Measurements from ENCODE around the gene RAB11A.

Gene RAB11A
- long read RNA-seq, full-length matches to known transcripts: 193 of 215 reads
- long read RNA-seq, partial matches to known transcripts: 3 of 215 reads
- long read RNA-seq, other reads (novel, unspliced or antisense): 19 of 215 reads

DNA sequence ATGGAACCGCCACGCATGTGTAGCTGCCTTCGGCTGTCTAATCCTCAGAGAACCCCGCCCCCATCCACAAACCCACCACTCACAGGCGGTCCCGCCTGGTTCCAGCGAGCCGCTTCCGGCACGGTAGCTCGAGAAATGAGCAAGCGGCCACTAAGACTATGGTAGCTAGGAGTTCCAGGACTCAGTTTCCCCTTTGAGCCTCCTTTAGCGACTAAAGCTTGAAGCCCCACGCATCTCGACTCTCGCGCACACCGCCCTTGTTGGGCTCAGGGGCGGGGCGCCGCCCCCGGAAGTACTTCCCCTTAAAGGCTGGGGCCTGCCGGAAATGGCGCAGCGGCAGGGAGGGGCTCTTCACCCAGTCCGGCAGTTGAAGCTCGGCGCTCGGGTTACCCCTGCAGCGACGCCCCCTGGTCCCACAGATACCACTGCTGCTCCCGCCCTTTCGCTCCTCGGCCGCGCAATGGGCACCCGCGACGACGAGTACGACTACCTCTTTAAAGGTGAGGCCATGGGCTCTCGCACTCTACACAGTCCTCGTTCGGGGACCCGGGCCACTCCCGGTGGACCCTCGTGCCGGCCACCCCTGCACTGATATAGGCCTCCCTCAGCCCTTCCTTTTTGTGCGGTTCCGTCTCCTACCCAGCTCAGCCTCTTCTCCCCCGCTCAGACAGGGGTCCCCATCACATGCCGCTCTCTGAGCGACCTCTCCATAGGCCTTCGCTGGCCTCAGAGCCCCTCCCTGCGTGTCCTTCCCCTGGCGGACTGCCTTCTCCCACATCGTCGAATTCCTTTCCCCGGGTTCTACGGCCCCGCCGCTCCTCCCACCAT is at the start of gene RAB11A:
RAB11A (plus strand) TSS at position 366 of the 828 bp plus-strand sequence; CDS start at position 461, 95 bp downstream.
- Histone ChIP-seq H3K4me3 (replicated peaks; ENCODE audit: insufficient read depth, low read length) (peak within 1 kb of the TSS; percentile 83), H3K27ac (replicated peaks) (peak within 1 kb of the TSS; percentile 85), H3K27me3 (ENCODE audit: insufficient read depth, poor library complexity, severe bottlenecking) (no peaks in the 10 kb centered on the region)
- TF ChIP-seq, protein P1, sequence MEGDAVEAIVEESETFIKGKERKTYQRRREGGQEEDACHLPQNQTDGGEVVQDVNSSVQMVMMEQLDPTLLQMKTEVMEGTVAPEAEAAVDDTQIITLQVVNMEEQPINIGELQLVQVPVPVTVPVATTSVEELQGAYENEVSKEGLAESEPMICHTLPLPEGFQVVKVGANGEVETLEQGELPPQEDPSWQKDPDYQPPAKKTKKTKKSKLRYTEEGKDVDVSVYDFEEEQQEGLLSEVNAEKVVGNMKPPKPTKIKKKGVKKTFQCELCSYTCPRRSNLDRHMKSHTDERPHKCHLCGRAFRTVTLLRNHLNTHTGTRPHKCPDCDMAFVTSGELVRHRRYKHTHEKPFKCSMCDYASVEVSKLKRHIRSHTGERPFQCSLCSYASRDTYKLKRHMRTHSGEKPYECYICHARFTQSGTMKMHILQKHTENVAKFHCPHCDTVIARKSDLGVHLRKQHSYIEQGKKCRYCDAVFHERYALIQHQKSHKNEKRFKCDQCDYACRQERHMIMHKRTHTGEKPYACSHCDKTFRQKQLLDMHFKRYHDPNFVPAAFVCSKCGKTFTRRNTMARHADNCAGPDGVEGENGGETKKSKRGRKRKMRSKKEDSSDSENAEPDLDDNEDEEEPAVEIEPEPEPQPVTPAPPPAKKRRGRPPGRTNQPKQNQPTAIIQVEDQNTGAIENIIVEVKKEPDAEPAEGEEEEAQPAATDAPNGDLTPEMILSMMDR (IDR thresholded peaks at IDR 0.05; ENCODE audit: insufficient read depth, low read length): no peak
- TF ChIP-seq GABPA (IDR thresholded peaks at IDR 0.05; ENCODE audit: low read depth): peak; percentile 96
- peak; percentile 96 for TF ChIP-seq POLR2AphosphoS5 (IDR thresholded peaks at IDR 0.05; ENCODE audit: low read depth)
- TF ChIP-seq, protein P2, sequence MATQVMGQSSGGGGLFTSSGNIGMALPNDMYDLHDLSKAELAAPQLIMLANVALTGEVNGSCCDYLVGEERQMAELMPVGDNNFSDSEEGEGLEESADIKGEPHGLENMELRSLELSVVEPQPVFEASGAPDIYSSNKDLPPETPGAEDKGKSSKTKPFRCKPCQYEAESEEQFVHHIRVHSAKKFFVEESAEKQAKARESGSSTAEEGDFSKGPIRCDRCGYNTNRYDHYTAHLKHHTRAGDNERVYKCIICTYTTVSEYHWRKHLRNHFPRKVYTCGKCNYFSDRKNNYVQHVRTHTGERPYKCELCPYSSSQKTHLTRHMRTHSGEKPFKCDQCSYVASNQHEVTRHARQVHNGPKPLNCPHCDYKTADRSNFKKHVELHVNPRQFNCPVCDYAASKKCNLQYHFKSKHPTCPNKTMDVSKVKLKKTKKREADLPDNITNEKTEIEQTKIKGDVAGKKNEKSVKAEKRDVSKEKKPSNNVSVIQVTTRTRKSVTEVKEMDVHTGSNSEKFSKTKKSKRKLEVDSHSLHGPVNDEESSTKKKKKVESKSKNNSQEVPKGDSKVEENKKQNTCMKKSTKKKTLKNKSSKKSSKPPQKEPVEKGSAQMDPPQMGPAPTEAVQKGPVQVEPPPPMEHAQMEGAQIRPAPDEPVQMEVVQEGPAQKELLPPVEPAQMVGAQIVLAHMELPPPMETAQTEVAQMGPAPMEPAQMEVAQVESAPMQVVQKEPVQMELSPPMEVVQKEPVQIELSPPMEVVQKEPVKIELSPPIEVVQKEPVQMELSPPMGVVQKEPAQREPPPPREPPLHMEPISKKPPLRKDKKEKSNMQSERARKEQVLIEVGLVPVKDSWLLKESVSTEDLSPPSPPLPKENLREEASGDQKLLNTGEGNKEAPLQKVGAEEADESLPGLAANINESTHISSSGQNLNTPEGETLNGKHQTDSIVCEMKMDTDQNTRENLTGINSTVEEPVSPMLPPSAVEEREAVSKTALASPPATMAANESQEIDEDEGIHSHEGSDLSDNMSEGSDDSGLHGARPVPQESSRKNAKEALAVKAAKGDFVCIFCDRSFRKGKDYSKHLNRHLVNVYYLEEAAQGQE (IDR thresholded peaks at IDR 0.05; ENCODE audit: insufficient replicate concordance, low read depth): no peak
- peak; percentile 3; the same call in 1 of the 2 replicates for TF ChIP-seq SPI1 (IDR thresholded peaks at IDR 0.05; ENCODE audit: borderline replicate concordance, low read depth)
- peak; percentile 88 to 96 for DNase-seq (ENCODE audit: low read depth in 1 of 2, low spot score in 1 of 2)

DNA sequence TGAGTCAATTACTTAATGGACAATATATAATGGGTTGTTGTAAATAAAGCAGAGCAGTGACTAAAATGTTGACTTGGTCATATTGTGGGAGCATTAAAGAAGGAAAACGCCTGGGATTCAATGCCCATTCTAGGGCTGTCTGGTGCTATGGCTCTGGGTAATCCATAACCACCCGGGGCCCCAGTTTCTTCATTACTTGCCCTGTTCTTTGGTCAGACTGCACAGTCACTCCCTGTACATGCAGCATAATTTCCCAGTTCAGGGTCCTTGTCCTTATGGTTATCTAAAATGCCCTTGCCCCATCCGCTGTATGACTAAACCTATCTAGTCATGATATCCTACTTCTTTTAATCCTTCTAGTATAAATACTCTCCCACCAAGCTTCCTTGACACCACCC is 49.7 kb upstream of the RAB11A start:
- DNase-seq (ENCODE audit: low read depth in 1 of 2, low spot score in 1 of 2): no peak
- TF ChIP-seq, protein P2 (IDR thresholded peaks at IDR 0.05; ENCODE audit: insufficient replicate concordance, low read depth): no peak
- peak overlapping the region; percentile 84 for H3K27ac ChIP-seq (replicated peaks)

DNA sequence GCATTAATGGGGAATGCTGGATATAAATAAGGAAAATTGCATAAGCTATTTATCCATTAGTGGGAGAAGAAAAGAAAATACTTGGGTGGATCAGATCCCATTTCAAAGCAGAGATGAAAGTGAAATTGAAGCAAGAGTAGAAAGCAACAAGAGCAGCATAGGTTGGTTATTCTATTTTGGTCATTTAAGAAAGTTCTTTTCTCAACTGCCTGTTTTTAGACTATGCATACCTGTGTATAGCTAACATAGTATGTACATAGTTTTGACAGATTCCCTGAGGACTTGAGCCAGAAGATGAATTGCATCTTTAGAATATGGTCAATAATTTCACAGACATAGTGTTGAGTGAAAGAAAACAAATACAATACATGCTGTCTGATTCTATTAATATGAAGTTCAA is 48.2 kb upstream of the RAB11A start:
- no peak for TF ChIP-seq POLR2AphosphoS5 (IDR thresholded peaks at IDR 0.05; ENCODE audit: low read depth)
- TF ChIP-seq, protein P2 (IDR thresholded peaks at IDR 0.05; ENCODE audit: insufficient replicate concordance, low read depth): no peak
- TF ChIP-seq SPI1 (IDR thresholded peaks at IDR 0.05; ENCODE audit: borderline replicate concordance, low read depth): no peak
- TF ChIP-seq, protein P1 (IDR thresholded peaks at IDR 0.05; ENCODE audit: insufficient read depth, low read length): no peak
- TF ChIP-seq GABPA (IDR thresholded peaks at IDR 0.05; ENCODE audit: low read depth): no peak
- Histone ChIP-seq H3K27me3 (ENCODE audit: insufficient read depth, poor library complexity, severe bottlenecking) (no peaks in the 10 kb centered on the region), H3K4me3 (replicated peaks; ENCODE audit: insufficient read depth, low read length) (no peak overlapping the region), H3K27ac (replicated peaks) (no peak overlapping the region)
- no peak for DNase-seq (ENCODE audit: low read depth in 1 of 2, low spot score in 1 of 2)

More for the DNA sequence above, 49.7 kb upstream of the RAB11A start:
- Histone ChIP-seq H3K4me3 (replicated peaks; ENCODE audit: insufficient read depth, low read length) (no peak overlapping the region), H3K27me3 (ENCODE audit: insufficient read depth, poor library complexity, severe bottlenecking) (no peaks in the 10 kb centered on the region)

All from HL-60 (cell line).